Measurements from ENCODE around the gene PIK3CB. TPM values are rescaled to one million over a fixed set of nuclear protein-coding genes. Genes with fewer than 3 reads are reported as not detected.
"Not testable (repeated sequence)": the region's sequence is repeated elsewhere in the genome, so short reads cannot be mapped to it uniquely, and the experiment has no call there.

The PIK3CB gene
- total RNA-seq, 1 experiment from 2014 or later = 35.6 TPM

- Histone ChIP-seq H3K9ac (ENCODE audit: extremely low read depth, insufficient read length, low read length) (no peak overlapping the region), H2AFZ (ENCODE audit: low read length) (no peak overlapping the region), H4K91ac (ENCODE audit: insufficient read length, low read depth, low read length) (no peak overlapping the region), H3K4ac (ENCODE audit: low read depth, low read length) (no peak overlapping the region), H2BK12ac (ENCODE audit: insufficient read length, low read depth, low read length) (no peak overlapping the region), H4K5ac (ENCODE audit: insufficient read length, low read depth, low read length) (no peak overlapping the region), H2AK5ac (ENCODE audit: insufficient read length, low read length) (no peak overlapping the region), H3K23ac (ENCODE audit: insufficient read length, low read depth, low read length) (no peak overlapping the region), H3K14ac (ENCODE audit: insufficient read depth, low read length) (no peak overlapping the region), H3K79me1 (ENCODE audit: insufficient read depth, low read depth, low read length, poor library complexity, severe bottlenecking) (no peaks in the 10 kb centered on the region), H2BK20ac (ENCODE audit: low read depth, low read length, poor library complexity, severe bottlenecking) (no peak overlapping the region), H2BK5ac (ENCODE audit: insufficient read length, low read length) (no peak overlapping the region), H2BK15ac (ENCODE audit: low read depth, low read length) (no peak overlapping the region), H3K23me2 (ENCODE audit: insufficient read length, low read depth, low read length, poor library complexity, severe bottlenecking) (no peaks in the 10 kb centered on the region), H4K20me1 (ENCODE audit: control insufficient read depth, insufficient read depth, insufficient read length) (no peaks in the 10 kb centered on the region), H3K18ac (ENCODE audit: insufficient read length, low read depth, low read length) (no peak overlapping the region), H3K56ac (ENCODE audit: insufficient read length, low read depth, low read length) (no peak overlapping the region), H3T11ph (ENCODE audit: low read length) (no peak overlapping the region), H3K79me2 (ENCODE audit: insufficient read depth, low read length) (no peaks in the 10 kb centered on the region), H3K27me3 (ENCODE audit: insufficient read depth, low read length) (no peaks in the 10 kb centered on the region), H3K9me3 (ENCODE audit: control insufficient read depth, low read depth, low read length) (no peaks in the 10 kb centered on the region), H4K8ac (replicated peaks; ENCODE audit: insufficient read length, low read depth, low read length) (no peak overlapping the region), H2BK120ac (ENCODE audit: low read depth, low read length, poor library complexity, severe bottlenecking) (no peak overlapping the region), H3K27ac (ENCODE audit: insufficient read length, low read depth, low read length) (no peak overlapping the region), H3K4me2 (ENCODE audit: insufficient read depth, insufficient read length, low read length) (no peak overlapping the region), H3K4me1 (ENCODE audit: insufficient read depth, low read length) (peaks cover 8% of the 10 kb centered on the region)
- no peak for DNase-seq
- H3K36me3 Mint-ChIP-seq (ENCODE audit: insufficient read depth in 1 of 3, low read depth in 3 of 3) = no peaks in the 10 kb centered on the region; a peak in 1 of 7 replicates
- WGBS (ENCODE audit: extremely low coverage, insufficient read length, low lambda C conversion rate) = no CpG with 5 or more reads among the region's 4 CpGs
- no peak for TF ChIP-seq CTCF (conservative IDR thresholded peaks at IDR 0.05)
- H3K4me1 Mint-ChIP-seq = peaks cover 28 to 37% of the 10 kb centered on the region in 2 experiments
- H3K9me3 Mint-ChIP-seq = no peaks in the 10 kb centered on the region
- no peak overlapping the region for H3K4me3 Mint-ChIP-seq
- no peaks in the 10 kb centered on the region for H3K27me3 Mint-ChIP-seq (ENCODE audit: low read depth)
- H3K27ac Mint-ChIP-seq = no peak overlapping the region
Measured at GRCh38 chr3:138848696-138849095, 14.0 kb upstream of the PIK3CB start.

GRCh38 chr3:138846824-138847223, 12.1 kb upstream of the PIK3CB start:
- not testable (repeated sequence) for H3K27me3 Mint-ChIP-seq (ENCODE audit: low read depth); H3K23me2 ChIP-seq (ENCODE audit: insufficient read length, low read depth, low read length, poor library complexity, severe bottlenecking); H3K79me2 ChIP-seq (ENCODE audit: insufficient read depth, low read length); H2BK15ac ChIP-seq (ENCODE audit: low read depth, low read length); H3K4me1 ChIP-seq (ENCODE audit: insufficient read depth, low read length); H2AFZ ChIP-seq (ENCODE audit: low read length); H3K36me3 Mint-ChIP-seq (ENCODE audit: insufficient read depth in 1 of 3, low read depth in 3 of 3); H4K20me1 ChIP-seq (ENCODE audit: control insufficient read depth, insufficient read depth, insufficient read length); H3K9me3 Mint-ChIP-seq; H3K9ac ChIP-seq (ENCODE audit: extremely low read depth, insufficient read length, low read length); DNase-seq; H3K79me1 ChIP-seq (ENCODE audit: insufficient read depth, low read depth, low read length, poor library complexity, severe bottlenecking); H3K27me3 ChIP-seq (ENCODE audit: insufficient read depth, low read length); H3K9me3 ChIP-seq (ENCODE audit: control insufficient read depth, low read depth, low read length); H3K23ac ChIP-seq (ENCODE audit: insufficient read length, low read depth, low read length); H3K4me3 Mint-ChIP-seq; H3K4ac ChIP-seq (ENCODE audit: low read depth, low read length)
- Histone ChIP-seq H4K8ac (replicated peaks; ENCODE audit: insufficient read length, low read depth, low read length) (peak overlapping the region; percentile 58), H4K5ac (ENCODE audit: insufficient read length, low read depth, low read length) (peak overlapping the region; percentile 98), H4K91ac (ENCODE audit: insufficient read length, low read depth, low read length) (peak overlapping the region; percentile 86), H2BK5ac (ENCODE audit: insufficient read length, low read length) (peak overlapping the region; percentile 14), H3T11ph (ENCODE audit: low read length) (peak overlapping the region; percentile 95), H2AK5ac (ENCODE audit: insufficient read length, low read length) (peak overlapping the region; percentile 98), H2BK12ac (ENCODE audit: insufficient read length, low read depth, low read length) (peak overlapping the region; percentile 92), H3K27ac (ENCODE audit: insufficient read length, low read depth, low read length) (peak overlapping the region; percentile 97), H3K4me2 (ENCODE audit: insufficient read depth, insufficient read length, low read length) (peak overlapping the region; percentile 36), H3K18ac (ENCODE audit: insufficient read length, low read depth, low read length) (peak overlapping the region; percentile 94), H2BK120ac (ENCODE audit: low read depth, low read length, poor library complexity, severe bottlenecking) (peak overlapping the region; percentile 79), H3K14ac (ENCODE audit: insufficient read depth, low read length) (peak overlapping the region; percentile 83; the same call in 1 of the 2 replicates), H3K56ac (ENCODE audit: insufficient read length, low read depth, low read length) (peak overlapping the region; percentile 76), H2BK20ac (ENCODE audit: low read depth, low read length, poor library complexity, severe bottlenecking) (peak overlapping the region; percentile 32)
- Mint-ChIP-seq H3K27ac (peak overlapping the region; percentile 93 to 98 (median 98)), H3K4me1 (peaks cover 38 to 49% of the 10 kb centered on the region in 2 experiments)
- WGBS (ENCODE audit: extremely low coverage, insufficient read length, low lambda C conversion rate) = no CpG with 5 or more reads among the region's 1 CpG
